HepG2 (cell line): Measurements from ENCODE around the gene NSMF. TPM values are rescaled to one million over a fixed set of nuclear protein-coding genes. Genes with fewer than 3 reads are reported as not detected.
A peak's percentile ranks its signal among the peaks of the same experiment; 100 is the strongest.

Experiments used
- CEBPB ChIP-seq: IDR thresholded peaks from 2 replicates; pipeline ENCODE4 v1.6.1; 2011; ENCODE audit warnings: low read depth, low read length, improper control_type of control experiment, borderline replicate concordance
- DMTF1 ChIP-seq: sonication (generic); formaldehyde crosslinking; IDR thresholded peaks from 2 replicates; pipeline ENCODE4 v1.4.0; 2020; ENCODE audit warnings: mild to moderate bottlenecking, missing genetic modification reagents
- EEA1 ChIP-seq: sonication (generic); formaldehyde crosslinking; IDR thresholded peaks from 2 replicates; pipeline ENCODE4 v1.5.1; 2020; ENCODE audit warnings: mild to moderate bottlenecking, missing genetic modification reagents, borderline replicate concordance
- GABPB1 ChIP-seq: IDR thresholded peaks from 2 replicates; pipeline ENCODE4 v1.6.1; 2016; ENCODE audit warnings: mild to moderate bottlenecking, missing genetic modification reagents, moderate library complexity, missing compliant biosample characterization
- MBNL3 ChIP-seq: fragments of 250-450 bp; sonication (Bioruptor Pico); conservative IDR thresholded peaks from 2 replicates; pipeline ENCODE4 v1.8.0; 2022; ENCODE audit warnings: mild to moderate bottlenecking, inconsistent platforms
- NBN ChIP-seq: fragments of 450-650 bp; conservative IDR thresholded peaks from 2 replicates; pipeline ENCODE4 v1.6.1; 2017
- NR2C2 ChIP-seq: sonication (generic); formaldehyde crosslinking; IDR thresholded peaks from 2 replicates; pipeline ENCODE4 v1.4.0; 2020; ENCODE audit warnings: missing genetic modification reagents, mild to moderate bottlenecking, moderate library complexity, borderline replicate concordance
- NR2F2 ChIP-seq: IDR thresholded peaks from 2 replicates; pipeline ENCODE4 v1.6.1; 2012; ENCODE audit warnings: low read depth, inconsistent platforms, borderline replicate concordance
- PBX2 ChIP-seq: IDR thresholded peaks from 2 replicates; pipeline ENCODE4 v1.6.1; 2016; ENCODE audit warnings: control low read depth
- POLR2A ChIP-seq, 2 experiments: IDR thresholded peaks; 2 replicates each; pipeline ENCODE4 v1.6.1; 2011; ENCODE audit warnings: low read depth in 2 of 2, low read length in 2 of 2, mild to moderate bottlenecking in 1 of 2, moderate library complexity in 1 of 2; ENCODE audit not compliant: insufficient read depth in 1 of 2
- SAP130 ChIP-seq: IDR thresholded peaks from 2 replicates; pipeline ENCODE4 v1.6.1; 2016; ENCODE audit warnings: low read depth
- SP140L ChIP-seq: sonication (generic); formaldehyde crosslinking; IDR thresholded peaks from 2 replicates; pipeline ENCODE4 v1.4.0; 2020; ENCODE audit warnings: missing genetic modification reagents, borderline replicate concordance
- ZBTB46 ChIP-seq: sonication (generic); formaldehyde crosslinking; IDR thresholded peaks from 2 replicates; pipeline ENCODE4 v1.4.0; 2020; ENCODE audit warnings: mild to moderate bottlenecking, missing genetic modification reagents, borderline replicate concordance
- ZFP36L1 ChIP-seq: sonication (generic); formaldehyde crosslinking; IDR thresholded peaks from 2 replicates; pipeline ENCODE4 v1.8.0; 2022; ENCODE audit warnings: mild to moderate bottlenecking, missing genetic modification reagents, moderate library complexity
- ZNF598 ChIP-seq: sonication (generic); formaldehyde crosslinking; IDR thresholded peaks from 2 replicates; pipeline ENCODE4 v1.5.1; 2020; ENCODE audit warnings: mild to moderate bottlenecking, missing genetic modification reagents, borderline replicate concordance
- ZNF792 ChIP-seq: IDR thresholded peaks from 2 replicates; pipeline ENCODE4 v1.6.1; 2016
- polyA plus RNA-seq, 8 experiments: library from polyadenylated mRNA; depleted of rRNA in 3 of 8; stranded (reverse) in 7 of 8; unstranded in 1 of 8; fragments of >200 nt; fragmentation: Illumina TruSeq in 4 of 8; extraction: Trizol in 4 of 8; gene quantifications; 2 replicates each; pipeline versions ENCODE4 v1.2.1 to v1.2.3, GENCODE V29; 2011 to 2016; ENCODE audit warnings: low read depth in 4 of 8, missing spikeins in 1 of 8, mixed read lengths in 1 of 8; ENCODE audit not compliant: insufficient read depth in 1 of 8
- total RNA-seq, 5 experiments: library from RNA; depleted of rRNA; stranded (reverse); fragments of >200 nt; fragmentation: Illumina TruSeq; extraction: Trizol; gene quantifications; 2 replicates each; pipeline ENCODE4 v1.2.3, GENCODE V29; 2016; ENCODE audit warnings: low read depth in 1 of 5
- TF ChIP-seq, protein P1 (sequence below): sonication (generic); formaldehyde crosslinking; IDR thresholded peaks from 2 replicates; pipeline ENCODE4 v1.4.0; 2020; ENCODE audit warnings: missing genetic modification reagents
- TF ChIP-seq, protein P2 (sequence below): sonication (generic); formaldehyde crosslinking; IDR thresholded peaks from 2 replicates; pipeline ENCODE4 v1.8.1; 2022; ENCODE audit warnings: mild to moderate bottlenecking, missing genetic modification reagents
- TF ChIP-seq, protein P3 (sequence below): sonication (generic); formaldehyde crosslinking; IDR thresholded peaks from 2 replicates; pipeline ENCODE4 v1.4.0; 2020; ENCODE audit warnings: mild to moderate bottlenecking, missing genetic modification reagents

NSMF gene
- total and polyA plus RNA-seq, 2 of the 13 experiments (the other 11 are each of a cell fraction or from before 2014, with no cell fraction given) = 44.3 to 183 TPM

DNA sequence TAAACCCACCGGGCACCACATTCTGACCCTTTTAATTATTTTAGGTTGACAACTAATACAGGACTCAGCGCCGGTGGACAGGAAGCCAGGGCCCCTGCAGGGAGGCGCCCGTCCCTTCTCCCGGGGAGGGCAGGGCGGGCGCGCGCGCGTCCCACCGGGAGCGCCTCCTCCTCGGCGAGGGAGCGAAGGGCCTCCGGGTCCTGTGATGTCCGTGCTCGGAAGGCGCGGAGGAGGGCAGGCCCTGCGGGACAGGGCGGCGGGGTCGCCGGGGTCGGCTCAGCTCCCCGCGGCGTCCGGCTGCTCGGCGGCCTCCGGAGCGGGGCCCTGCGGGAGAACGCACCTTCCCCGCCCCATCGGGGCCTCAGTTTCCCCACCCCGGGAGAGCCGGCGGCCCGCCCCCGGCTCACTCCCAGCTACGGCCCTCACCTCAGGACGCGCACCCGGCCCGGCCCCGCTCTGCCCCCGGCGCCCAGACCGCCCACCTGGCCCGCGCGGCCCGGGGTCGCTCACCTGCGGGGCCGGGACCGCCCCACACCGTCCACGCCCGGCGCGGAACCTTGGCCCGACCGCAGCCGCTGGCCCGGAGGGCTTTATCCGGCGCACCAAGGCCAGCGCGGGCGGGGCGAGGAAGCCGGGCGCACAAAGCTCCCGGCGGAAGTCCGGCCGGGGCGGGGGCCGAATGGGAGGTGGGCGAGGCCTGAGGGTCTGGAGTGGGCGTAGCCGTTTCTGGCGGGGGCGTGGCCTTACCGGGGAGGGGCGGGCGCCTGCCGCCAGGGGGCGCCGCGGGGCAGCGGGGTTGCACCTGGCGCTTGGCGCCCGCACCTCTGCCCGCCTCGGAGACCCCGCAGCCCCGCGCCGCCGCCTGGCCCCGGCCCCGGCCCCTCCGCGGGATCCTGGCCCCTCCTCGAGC, 36.3 kb downstream of the NSMF start, which contains the start of the genes EXD3 and NOXA1 (continued):
- TF ChIP-seq, protein P1, sequence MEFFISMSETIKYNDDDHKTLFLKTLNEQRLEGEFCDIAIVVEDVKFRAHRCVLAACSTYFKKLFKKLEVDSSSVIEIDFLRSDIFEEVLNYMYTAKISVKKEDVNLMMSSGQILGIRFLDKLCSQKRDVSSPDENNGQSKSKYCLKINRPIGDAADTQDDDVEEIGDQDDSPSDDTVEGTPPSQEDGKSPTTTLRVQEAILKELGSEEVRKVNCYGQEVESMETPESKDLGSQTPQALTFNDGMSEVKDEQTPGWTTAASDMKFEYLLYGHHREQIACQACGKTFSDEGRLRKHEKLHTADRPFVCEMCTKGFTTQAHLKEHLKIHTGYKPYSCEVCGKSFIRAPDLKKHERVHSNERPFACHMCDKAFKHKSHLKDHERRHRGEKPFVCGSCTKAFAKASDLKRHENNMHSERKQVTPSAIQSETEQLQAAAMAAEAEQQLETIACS (CRISPR knock-in tag) = peak; percentile 64
- TF ChIP-seq DMTF1 (CRISPR knock-in tag) (no peak), GABPB1 (peak; percentile 92), NR2C2 (CRISPR knock-in tag) (peak; percentile 84), POLR2A (IDR thresholded peaks at IDR 0.05; ENCODE audit: insufficient read depth in 1 of 2, low read depth in 2 of 2, low read length in 2 of 2) (no peak), SAP130 (peak; percentile 77), ZNF598 (CRISPR knock-in tag) (no peak), NR2F2 (0 out of 2 replicates have a peak, but pooled peaks have one; percentile 3), EEA1 (CRISPR knock-in tag) (no peak), SP140L (no peak), ZNF792 (CRISPR knock-in tag) (peak; percentile 59; the same call in 1 of the 2 replicates), MBNL3 (CRISPR knock-in tag) (no peak; the same call in 1 of the 2 replicates), ZBTB46 (CRISPR knock-in tag) (no peak), NBN (no peak), ZFP36L1 (no peak), PBX2 (CRISPR knock-in tag) (no peak), CEBPB (no peak)
- TF ChIP-seq, protein P2, sequence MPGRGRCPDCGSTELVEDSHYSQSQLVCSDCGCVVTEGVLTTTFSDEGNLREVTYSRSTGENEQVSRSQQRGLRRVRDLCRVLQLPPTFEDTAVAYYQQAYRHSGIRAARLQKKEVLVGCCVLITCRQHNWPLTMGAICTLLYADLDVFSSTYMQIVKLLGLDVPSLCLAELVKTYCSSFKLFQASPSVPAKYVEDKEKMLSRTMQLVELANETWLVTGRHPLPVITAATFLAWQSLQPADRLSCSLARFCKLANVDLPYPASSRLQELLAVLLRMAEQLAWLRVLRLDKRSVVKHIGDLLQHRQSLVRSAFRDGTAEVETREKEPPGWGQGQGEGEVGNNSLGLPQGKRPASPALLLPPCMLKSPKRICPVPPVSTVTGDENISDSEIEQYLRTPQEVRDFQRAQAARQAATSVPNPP (CRISPR knock-in tag) = peak; percentile 78; the same call in 1 of the 2 replicates
- TF ChIP-seq, protein P3, sequence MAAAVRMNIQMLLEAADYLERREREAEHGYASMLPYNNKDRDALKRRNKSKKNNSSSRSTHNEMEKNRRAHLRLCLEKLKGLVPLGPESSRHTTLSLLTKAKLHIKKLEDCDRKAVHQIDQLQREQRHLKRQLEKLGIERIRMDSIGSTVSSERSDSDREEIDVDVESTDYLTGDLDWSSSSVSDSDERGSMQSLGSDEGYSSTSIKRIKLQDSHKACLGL (CRISPR knock-in tag) = no peak; the same call in 1 of the 2 replicates
